Mucosa of descending colon (tissue), 3 donors: ENCODE data around the gene TMTC3. TPM values are rescaled to one million over a fixed set of nuclear protein-coding genes. Genes with fewer than 3 reads are reported as not detected.

ENCODE experiments used
- ATAC-seq: fragments of 200-7000 bp; cut with Tn5 transposase; one replicate; pipeline ENCODE4 v1.9.1; 2020; ENCODE audit warnings: mild to moderate bottlenecking, moderate library complexity
- DNase-seq, 3 donors: peaks; one replicate each; pipeline ENCODE4 v3.0.0-alpha.2; 2020
- H3K36me3 ChIP-seq: fragments of 200-600 bp; one replicate; pipeline ENCODE4 v1.8.0; 2021; ENCODE audit warnings: low read depth, mild to moderate bottlenecking
- H3K4me1 ChIP-seq: fragments of 200-600 bp; one replicate; pipeline ENCODE4 v1.8.0; 2021; ENCODE audit warnings: low read depth, mild to moderate bottlenecking
- H3K4me3 ChIP-seq: fragments of 200-600 bp; one replicate; pipeline ENCODE4 v1.8.0; 2021; ENCODE audit warnings: mild to moderate bottlenecking
- H3K9me3 ChIP-seq: fragments of 200-600 bp; one replicate; pipeline ENCODE4 v1.8.0; 2021; ENCODE audit warnings: mild to moderate bottlenecking
- intact Hi-C, 2 donors: fragments of 100-400 bp; cut with DNase I in 1 of 2; cut with micrococcal nuclease in 1 of 2; formaldehyde crosslinking; loops; one replicate each; pipeline versions ENCODE4 v1.11.0 to v1.11.1; 2022; cut with DNase I, micrococcal nuclease
- total RNA-seq, 3 donors: library from RNA; stranded (reverse); fragmentation: NEBNext Ultra II Directional in 2 of 3; extraction: Animal tissue kit (Norgen Biotek cat#: 25700) in 2 of 3; gene quantifications; one replicate each; pipeline versions ENCODE4 v1.2.1 to v1.2.4, GENCODE V29; 2021 to 2023
- TF ChIP-seq, protein P1 (sequence below): fragments of 200-600 bp; IDR thresholded peaks from one replicate; pipeline ENCODE4 v1.8.0; 2022; ENCODE audit warnings: antibody characterized with exemption, mild to moderate bottlenecking
- donor health status: DM: no; HTN: no; CAD: no; lungs with moderate emphysema.
- donor health status: DM: no; HTN: no; CAD: no.
- donor health status: DM: no; HTN: yes; CAD: no.

Gene TMTC3
- total RNA-seq, 3 donors from 2014 or later, result 11.3 to 21.4 (median 15.8) TPM

GRCh38 chr12:88184196-88184595 is 42.1 kb downstream of the TMTC3 start:
- DNase-seq (no peak), ATAC-seq (no peak)
- Histone ChIP-seq H3K4me1 (no peaks in the 10 kb centered on the region), H3K4me3 (no peak overlapping the region), H3K9me3 (no peaks in the 10 kb centered on the region), H3K36me3 (no peaks in the 10 kb centered on the region)
- intact Hi-C loops, result no loop called here
- TF ChIP-seq, protein P1, sequence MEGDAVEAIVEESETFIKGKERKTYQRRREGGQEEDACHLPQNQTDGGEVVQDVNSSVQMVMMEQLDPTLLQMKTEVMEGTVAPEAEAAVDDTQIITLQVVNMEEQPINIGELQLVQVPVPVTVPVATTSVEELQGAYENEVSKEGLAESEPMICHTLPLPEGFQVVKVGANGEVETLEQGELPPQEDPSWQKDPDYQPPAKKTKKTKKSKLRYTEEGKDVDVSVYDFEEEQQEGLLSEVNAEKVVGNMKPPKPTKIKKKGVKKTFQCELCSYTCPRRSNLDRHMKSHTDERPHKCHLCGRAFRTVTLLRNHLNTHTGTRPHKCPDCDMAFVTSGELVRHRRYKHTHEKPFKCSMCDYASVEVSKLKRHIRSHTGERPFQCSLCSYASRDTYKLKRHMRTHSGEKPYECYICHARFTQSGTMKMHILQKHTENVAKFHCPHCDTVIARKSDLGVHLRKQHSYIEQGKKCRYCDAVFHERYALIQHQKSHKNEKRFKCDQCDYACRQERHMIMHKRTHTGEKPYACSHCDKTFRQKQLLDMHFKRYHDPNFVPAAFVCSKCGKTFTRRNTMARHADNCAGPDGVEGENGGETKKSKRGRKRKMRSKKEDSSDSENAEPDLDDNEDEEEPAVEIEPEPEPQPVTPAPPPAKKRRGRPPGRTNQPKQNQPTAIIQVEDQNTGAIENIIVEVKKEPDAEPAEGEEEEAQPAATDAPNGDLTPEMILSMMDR, result no peak

GRCh38 chr12:88185279-88185678 is 43.2 kb downstream of the TMTC3 start:
- ATAC-seq (no peak), DNase-seq (no peak)
- Histone ChIP-seq H3K4me1 (no peaks in the 10 kb centered on the region), H3K36me3 (no peaks in the 10 kb centered on the region), H3K4me3 (no peak overlapping the region), H3K9me3 (no peaks in the 10 kb centered on the region)
- TF ChIP-seq, protein P1, result no peak
- intact Hi-C loops, result no loop called here

DNA sequence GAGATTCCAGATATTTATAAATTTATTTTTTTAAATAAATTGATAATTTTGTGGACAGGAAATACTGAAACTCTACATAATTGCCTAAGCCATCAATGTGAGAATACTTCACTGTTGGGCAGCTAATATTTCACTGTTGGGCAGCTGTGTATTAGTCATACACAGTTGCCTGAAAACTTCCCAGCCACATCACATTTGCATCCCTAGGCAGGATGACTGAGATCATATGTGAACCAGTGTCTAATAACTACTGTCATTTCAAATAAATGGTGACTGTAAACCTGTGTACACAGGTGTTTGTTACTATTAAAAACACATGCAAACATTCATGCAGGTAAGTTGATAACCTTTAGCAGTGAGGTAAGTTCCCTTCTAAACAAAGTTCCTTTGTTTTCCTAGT is 43.9 kb downstream of the TMTC3 start:
- intact Hi-C loops, result no loop called here
- DNase-seq (no peak), ATAC-seq (no peak)
- Histone ChIP-seq H3K4me1 (no peaks in the 10 kb centered on the region), H3K4me3 (no peak overlapping the region), H3K9me3 (no peaks in the 10 kb centered on the region), H3K36me3 (no peaks in the 10 kb centered on the region)
- TF ChIP-seq, protein P1, result no peak

DNA sequence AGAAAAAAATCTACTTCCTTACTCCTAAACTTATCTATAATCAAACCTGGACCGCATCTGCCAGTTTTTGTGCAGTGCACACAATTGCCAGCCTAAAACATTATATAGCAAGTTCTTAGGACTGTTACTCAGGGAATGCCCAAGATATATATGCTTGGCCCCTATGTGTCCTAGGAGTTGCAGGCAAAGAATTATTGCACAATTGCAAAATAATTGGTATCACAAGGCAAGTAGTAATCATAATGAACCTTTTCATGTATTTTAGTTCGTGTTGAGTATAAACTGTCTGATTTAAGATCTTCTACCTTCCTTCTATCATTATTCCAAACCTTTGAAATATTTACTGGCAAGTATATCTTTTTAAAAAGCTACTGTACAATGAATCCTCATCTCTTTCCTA is 45.5 kb downstream of the TMTC3 start:
- intact Hi-C loops, result no loop called here
- H3K36me3 ChIP-seq, result no peaks in the 10 kb centered on the region
- ATAC-seq, result no peak
- DNase-seq, result no peak
- TF ChIP-seq, protein P1, result no peak
- no peaks in the 10 kb centered on the region for H3K9me3 ChIP-seq
- H3K4me1 ChIP-seq, result no peaks in the 10 kb centered on the region
- no peak overlapping the region for H3K4me3 ChIP-seq

- Histone ChIP-seq H3K4me3 (no peak overlapping the region), H3K4me1 (no peaks in the 10 kb centered on the region), H3K36me3 (no peaks in the 10 kb centered on the region), H3K9me3 (no peaks in the 10 kb centered on the region)
- intact Hi-C loops, result no loop called here
- DNase-seq (no peak), ATAC-seq (peak; percentile 75)
- TF ChIP-seq, protein P1, result no peak
Observed at GRCh38 chr12:88188180-88188579, 46.1 kb downstream of the TMTC3 start.

- no peak overlapping the region for H3K4me3 ChIP-seq
- DNase-seq (no peak), ATAC-seq (no peak)
- H3K9me3 ChIP-seq, result no peaks in the 10 kb centered on the region
- H3K4me1 ChIP-seq, result no peaks in the 10 kb centered on the region
- TF ChIP-seq, protein P1, result no peak
- H3K36me3 ChIP-seq, result no peaks in the 10 kb centered on the region
- intact Hi-C loops, result no loop called here
Observed at GRCh38 chr12:88192426-88192825, 50.3 kb downstream of the TMTC3 start.
